Measurements from ENCODE around the gene TSPAN15. TPM values are rescaled to one million over a fixed set of nuclear protein-coding genes. Genes with fewer than 3 reads are reported as not detected.

TSPAN15 gene
- total and polyA plus RNA-seq, 2 experiments from 2014 or later, result 6.6 to 10.1 TPM

- TF ChIP-seq JUNB (IDR thresholded peaks at IDR 0.05; ENCODE audit: unreplicated experiment), result no peak
Observed at GRCh38 chr10:69541463-69541862, 90.2 kb downstream of the TSPAN15 start (continued).

DNA sequence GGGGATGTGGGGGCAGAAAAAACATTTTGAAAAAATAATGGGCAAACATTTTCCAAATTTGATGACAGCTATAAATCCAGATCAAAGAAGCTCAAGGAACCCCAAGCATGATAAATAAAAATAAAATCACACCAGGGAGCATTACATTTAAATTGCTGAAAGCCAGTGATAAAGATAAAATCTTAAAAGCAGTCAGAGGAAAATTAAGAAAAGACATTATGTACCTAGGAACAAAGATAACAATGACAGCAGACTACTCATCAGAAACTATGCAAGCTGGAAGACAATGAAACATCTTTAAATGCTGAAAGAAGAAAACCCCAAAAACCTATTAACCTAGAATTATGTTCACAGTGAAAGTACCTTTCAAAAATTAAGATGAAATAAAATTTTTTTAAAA, 98.7 kb downstream of the TSPAN15 start:
- H3K4me1 ChIP-seq (ENCODE audit: insufficient read depth), result no peaks in the 10 kb centered on the region
- H3K4me1 Mint-ChIP-seq, result peaks cover 8% of the 10 kb centered on the region; the same call in 2 of the 3 replicates
- no peaks in the 10 kb centered on the region; the same call in 1 of the 2 replicates for H3K9me2 ChIP-seq (ENCODE audit: insufficient read depth)
- H3K4me2 ChIP-seq, result no peak overlapping the region
- H3K36me3 Mint-ChIP-seq (ENCODE audit: low read depth), result peaks cover 9% of the 10 kb centered on the region; the same call in 2 of the 3 replicates
- H3K79me2 ChIP-seq (replicated peaks; ENCODE audit: insufficient read depth), result no peaks in the 10 kb centered on the region
- H3K27ac Mint-ChIP-seq, result no peak overlapping the region
- no peak overlapping the region for H3K27ac ChIP-seq (ENCODE audit: low read depth)
- DNase-seq (ENCODE audit: low spot score), result no peak
- no peak for ATAC-seq
- no peak overlapping the region for H2AFZ ChIP-seq
- H3K9me3 Mint-ChIP-seq, result peaks cover 29% of the 10 kb centered on the region
- no peaks in the 10 kb centered on the region for H3K27me3 ChIP-seq (ENCODE audit: insufficient read depth)
- no peaks in the 10 kb centered on the region for H4K20me1 ChIP-seq (replicated peaks; ENCODE audit: insufficient read depth)
- H3K27me3 Mint-ChIP-seq (ENCODE audit: insufficient read depth, low read depth, poor library complexity), result peaks cover 5% of the 10 kb centered on the region
- TF ChIP-seq, protein P1, sequence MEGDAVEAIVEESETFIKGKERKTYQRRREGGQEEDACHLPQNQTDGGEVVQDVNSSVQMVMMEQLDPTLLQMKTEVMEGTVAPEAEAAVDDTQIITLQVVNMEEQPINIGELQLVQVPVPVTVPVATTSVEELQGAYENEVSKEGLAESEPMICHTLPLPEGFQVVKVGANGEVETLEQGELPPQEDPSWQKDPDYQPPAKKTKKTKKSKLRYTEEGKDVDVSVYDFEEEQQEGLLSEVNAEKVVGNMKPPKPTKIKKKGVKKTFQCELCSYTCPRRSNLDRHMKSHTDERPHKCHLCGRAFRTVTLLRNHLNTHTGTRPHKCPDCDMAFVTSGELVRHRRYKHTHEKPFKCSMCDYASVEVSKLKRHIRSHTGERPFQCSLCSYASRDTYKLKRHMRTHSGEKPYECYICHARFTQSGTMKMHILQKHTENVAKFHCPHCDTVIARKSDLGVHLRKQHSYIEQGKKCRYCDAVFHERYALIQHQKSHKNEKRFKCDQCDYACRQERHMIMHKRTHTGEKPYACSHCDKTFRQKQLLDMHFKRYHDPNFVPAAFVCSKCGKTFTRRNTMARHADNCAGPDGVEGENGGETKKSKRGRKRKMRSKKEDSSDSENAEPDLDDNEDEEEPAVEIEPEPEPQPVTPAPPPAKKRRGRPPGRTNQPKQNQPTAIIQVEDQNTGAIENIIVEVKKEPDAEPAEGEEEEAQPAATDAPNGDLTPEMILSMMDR (conservative IDR thresholded peaks at IDR 0.05; ENCODE audit: low read depth in 2 of 2), result no peak
- TF ChIP-seq REST (IDR thresholded peaks at IDR 0.05; ENCODE audit: unreplicated experiment), result no peak
- TF ChIP-seq EZH2 (IDR thresholded peaks at IDR 0.05; ENCODE audit: low read depth, unreplicated experiment), result no peak
- TF ChIP-seq ZNF114 (CRISPR knock-in tag; IDR thresholded peaks at IDR 0.05), result no peak
- TF ChIP-seq ZNF331 (CRISPR knock-in tag; IDR thresholded peaks at IDR 0.05; ENCODE audit: low read depth), result no peak
- no peak for TF ChIP-seq EZH2phosphoT487 (IDR thresholded peaks at IDR 0.05; ENCODE audit: unreplicated experiment)
- no peak for TF ChIP-seq NANOG (IDR thresholded peaks at IDR 0.05; ENCODE audit: borderline replicate concordance)
- no peak for TF ChIP-seq ETS1 (IDR thresholded peaks at IDR 0.05)
- no peak for TF ChIP-seq POLR2AphosphoS5 (IDR thresholded peaks at IDR 0.05; ENCODE audit: low read depth)
- no peak for TF ChIP-seq STAT1 (IDR thresholded peaks at IDR 0.05; ENCODE audit: unreplicated experiment)
- TF ChIP-seq JUNB (IDR thresholded peaks at IDR 0.05; ENCODE audit: unreplicated experiment), result no peak
- TF ChIP-seq CREB1 (CRISPR knock-in tag; IDR thresholded peaks at IDR 0.05; ENCODE audit: low read depth), result no peak
- H3K36me3 ChIP-seq (ENCODE audit: insufficient read depth), result peaks cover 5% of the 10 kb centered on the region; the same call in 1 of the 2 replicates
- H3K4me3 Mint-ChIP-seq, result no peak overlapping the region
- no peak overlapping the region for H3K4me3 ChIP-seq
- H3F3A ChIP-seq (replicated peaks; ENCODE audit: low read depth), result no peaks in the 10 kb centered on the region

All from GM23338 (cell line).